ENCODE measurements around the gene MRPL18. TPM values are rescaled to one million over a fixed set of nuclear protein-coding genes. Genes with fewer than 3 reads are reported as not detected.

The MRPL18 gene
- total RNA-seq, 1 donor from 2014 or later = 53.0 TPM

DNA sequence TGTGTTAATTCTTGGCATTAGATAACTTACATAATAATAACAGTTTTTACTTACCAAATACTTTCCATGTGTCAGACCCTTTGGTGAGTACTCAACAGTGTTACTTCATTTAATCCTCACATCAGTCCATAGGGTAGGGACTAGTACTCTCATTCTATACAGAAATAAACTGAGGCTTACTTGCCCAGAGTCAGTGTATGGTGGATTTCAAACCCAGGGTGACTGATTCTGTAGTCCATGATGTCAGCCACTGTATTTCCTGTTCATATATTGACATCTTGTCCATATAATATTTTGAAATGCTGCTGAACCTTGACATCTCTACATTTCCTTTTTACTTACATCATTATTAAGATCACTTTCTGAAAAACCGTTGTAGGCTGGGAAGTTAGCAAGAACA, 7.3 kb downstream of the MRPL18 start:
- TF ChIP-seq, protein P1, sequence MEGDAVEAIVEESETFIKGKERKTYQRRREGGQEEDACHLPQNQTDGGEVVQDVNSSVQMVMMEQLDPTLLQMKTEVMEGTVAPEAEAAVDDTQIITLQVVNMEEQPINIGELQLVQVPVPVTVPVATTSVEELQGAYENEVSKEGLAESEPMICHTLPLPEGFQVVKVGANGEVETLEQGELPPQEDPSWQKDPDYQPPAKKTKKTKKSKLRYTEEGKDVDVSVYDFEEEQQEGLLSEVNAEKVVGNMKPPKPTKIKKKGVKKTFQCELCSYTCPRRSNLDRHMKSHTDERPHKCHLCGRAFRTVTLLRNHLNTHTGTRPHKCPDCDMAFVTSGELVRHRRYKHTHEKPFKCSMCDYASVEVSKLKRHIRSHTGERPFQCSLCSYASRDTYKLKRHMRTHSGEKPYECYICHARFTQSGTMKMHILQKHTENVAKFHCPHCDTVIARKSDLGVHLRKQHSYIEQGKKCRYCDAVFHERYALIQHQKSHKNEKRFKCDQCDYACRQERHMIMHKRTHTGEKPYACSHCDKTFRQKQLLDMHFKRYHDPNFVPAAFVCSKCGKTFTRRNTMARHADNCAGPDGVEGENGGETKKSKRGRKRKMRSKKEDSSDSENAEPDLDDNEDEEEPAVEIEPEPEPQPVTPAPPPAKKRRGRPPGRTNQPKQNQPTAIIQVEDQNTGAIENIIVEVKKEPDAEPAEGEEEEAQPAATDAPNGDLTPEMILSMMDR (conservative IDR thresholded peaks at IDR 0.05) = no peak
- Mint-ChIP-seq H3K27me3 (ENCODE audit: low read depth) (no peaks in the 10 kb centered on the region), H3K4me1 (no peaks in the 10 kb centered on the region), H3K27ac (ENCODE audit: unreplicated experiment) (no peak overlapping the region), H3K4me3 (no peak overlapping the region), H3K9me3 (no peaks in the 10 kb centered on the region), H3K36me3 (ENCODE audit: low read depth) (peaks cover 12% of the 10 kb centered on the region)
- no peak for DNase-seq (ENCODE audit: low read depth, low spot score)

DNA sequence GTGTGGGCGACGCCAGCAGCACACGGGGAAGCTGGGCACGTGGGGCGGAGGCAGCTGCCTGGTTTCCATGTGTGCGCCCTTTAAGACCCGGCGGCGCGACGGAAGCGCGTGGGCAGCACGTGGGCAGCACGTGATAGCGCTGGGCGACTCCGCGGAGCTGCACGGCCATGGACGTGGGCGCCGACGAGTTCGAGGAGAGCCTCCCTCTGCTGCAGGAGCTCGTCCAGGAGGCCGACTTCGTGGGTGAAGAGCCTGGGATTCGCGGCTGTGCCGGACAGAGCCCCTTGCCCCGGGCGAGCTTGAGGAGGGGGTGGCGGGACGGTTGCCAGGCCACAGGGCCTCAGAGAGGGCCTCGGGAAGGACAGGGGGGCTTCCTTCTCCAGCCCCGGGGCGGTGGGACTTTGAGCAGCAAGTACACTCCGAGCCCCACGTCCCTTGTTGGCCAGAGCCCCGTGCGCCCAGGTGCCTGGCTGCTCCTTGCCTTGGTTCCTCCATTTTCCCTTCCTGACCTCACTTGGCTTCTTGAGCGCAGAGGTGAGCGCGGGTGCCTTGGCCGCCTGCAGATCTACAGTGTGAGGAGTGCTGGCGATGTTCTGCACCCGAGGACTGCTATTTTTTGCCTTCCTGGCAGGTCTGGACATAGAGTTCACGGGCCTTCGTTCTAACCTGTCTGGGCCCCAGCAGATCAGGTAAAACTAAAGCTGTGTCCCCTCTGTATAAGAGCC, 10.0 kb downstream of the MRPL18 start, which contains the start of gene PNLDC1:
Gene PNLDC1, plus strand, starts transcription at position 136 of the 725 bp plus-strand sequence. Its CDS starts 32 bp downstream, at position 168.
- Mint-ChIP-seq H3K4me3 (no peak within 1 kb of the TSS), H3K4me1 (no peaks in the 10 kb centered on the region), H3K36me3 (ENCODE audit: low read depth) (peaks cover 12% of the 10 kb centered on the region), H3K27me3 (ENCODE audit: low read depth) (no peaks in the 10 kb centered on the region), H3K27ac (ENCODE audit: unreplicated experiment) (no peak within 1 kb of the TSS), H3K9me3 (no peaks in the 10 kb centered on the region)
- no peak for DNase-seq (ENCODE audit: low read depth, low spot score)
- TF ChIP-seq, protein P1 (conservative IDR thresholded peaks at IDR 0.05) = no peak

DNA sequence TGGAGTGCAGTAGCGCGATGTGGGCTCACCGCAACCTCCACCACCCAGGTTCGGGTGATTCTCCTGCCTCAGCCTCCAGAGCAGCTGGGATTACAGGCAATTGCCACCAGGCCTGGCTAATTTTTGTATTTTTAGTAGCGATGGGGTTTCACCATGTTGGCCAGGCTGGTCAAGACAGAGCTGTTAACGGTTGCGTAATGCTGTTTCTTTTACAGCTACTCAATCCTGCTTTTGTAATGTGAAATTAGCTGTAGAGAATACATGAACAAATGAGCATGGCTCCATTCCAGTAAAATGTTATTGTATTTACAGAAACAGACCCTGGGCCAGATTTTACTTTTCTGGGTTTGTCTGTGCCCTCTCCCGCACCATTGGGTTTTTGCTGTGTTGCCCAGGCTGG, 11.7 kb downstream of the MRPL18 start:
- H3K9me3 Mint-ChIP-seq = no peaks in the 10 kb centered on the region
- no peak overlapping the region for H3K27ac Mint-ChIP-seq (ENCODE audit: unreplicated experiment)
- no peaks in the 10 kb centered on the region for H3K4me1 Mint-ChIP-seq
- TF ChIP-seq, protein P1 (conservative IDR thresholded peaks at IDR 0.05) = no peak
- no peak overlapping the region for H3K4me3 Mint-ChIP-seq
- H3K36me3 Mint-ChIP-seq (ENCODE audit: low read depth) = peaks cover 12% of the 10 kb centered on the region
- H3K27me3 Mint-ChIP-seq (ENCODE audit: low read depth) = no peaks in the 10 kb centered on the region
- no peak for DNase-seq (ENCODE audit: low read depth, low spot score)

DNA sequence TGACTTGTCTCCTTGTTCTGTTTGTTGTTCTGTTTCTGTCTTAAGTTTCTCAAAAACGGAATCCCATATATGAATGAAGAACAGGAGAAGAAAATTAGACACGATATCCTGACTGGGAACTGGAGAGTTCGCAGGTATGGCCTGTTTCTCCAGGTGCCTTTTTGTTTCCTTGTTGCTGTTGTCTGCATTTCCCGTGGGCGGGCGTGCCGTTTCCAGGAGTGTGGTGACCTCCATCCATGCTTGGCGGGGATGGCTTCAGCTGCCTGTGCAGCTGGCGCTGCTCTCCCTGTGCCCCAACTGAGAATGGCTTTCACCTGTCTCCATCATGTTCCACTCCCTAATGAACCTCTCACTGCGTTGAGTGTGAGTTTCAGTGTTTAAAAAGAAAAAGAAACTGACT, 14.2 kb downstream of the MRPL18 start:
- no peak overlapping the region for H3K4me3 Mint-ChIP-seq
- H3K36me3 Mint-ChIP-seq (ENCODE audit: low read depth) = peaks cover 2% of the 10 kb centered on the region
- no peaks in the 10 kb centered on the region for H3K9me3 Mint-ChIP-seq
- H3K4me1 Mint-ChIP-seq = peaks cover 11% of the 10 kb centered on the region
- no peak for DNase-seq (ENCODE audit: low read depth, low spot score)
- TF ChIP-seq, protein P1 (conservative IDR thresholded peaks at IDR 0.05) = no peak
- H3K27ac Mint-ChIP-seq (ENCODE audit: unreplicated experiment) = peak overlapping the region; percentile 43
- no peaks in the 10 kb centered on the region for H3K27me3 Mint-ChIP-seq (ENCODE audit: low read depth)

DNA sequence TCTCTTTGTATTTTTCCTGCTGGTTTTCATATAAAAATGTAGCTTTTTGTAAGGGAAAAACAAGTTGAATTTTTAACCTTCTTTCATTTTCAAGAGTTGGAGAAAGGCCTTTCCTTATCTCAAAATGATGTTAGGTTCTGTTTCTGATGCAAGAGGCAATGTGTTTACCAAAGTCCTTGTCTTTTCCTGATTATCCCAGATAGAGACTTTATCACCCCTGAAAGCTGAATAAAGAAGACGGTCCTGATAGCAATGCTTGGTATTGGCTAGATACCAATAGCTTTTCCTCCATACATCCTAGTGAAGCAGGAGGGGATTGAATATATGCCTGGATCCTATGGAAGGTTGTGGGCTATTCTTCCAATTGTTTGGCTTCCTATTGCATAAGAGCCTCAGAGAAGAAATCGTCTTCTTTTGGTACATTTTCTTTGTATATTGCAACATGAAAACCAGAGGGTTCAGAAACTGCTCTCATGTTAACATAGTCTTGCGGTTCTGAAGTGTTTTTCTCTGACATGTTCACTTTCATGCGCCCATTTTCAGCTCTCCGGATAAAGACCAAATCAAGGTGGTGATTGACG, 15.3 kb downstream of the MRPL18 start:
- H3K9me3 Mint-ChIP-seq = no peaks in the 10 kb centered on the region
- TF ChIP-seq, protein P1 (conservative IDR thresholded peaks at IDR 0.05) = no peak
- H3K27me3 Mint-ChIP-seq (ENCODE audit: low read depth) = no peaks in the 10 kb centered on the region
- no peak for DNase-seq (ENCODE audit: low read depth, low spot score)
- no peak overlapping the region for H3K4me3 Mint-ChIP-seq
- peaks cover 16% of the 10 kb centered on the region for H3K4me1 Mint-ChIP-seq
- H3K27ac Mint-ChIP-seq (ENCODE audit: unreplicated experiment) = peak overlapping the region; percentile 27
- no peaks in the 10 kb centered on the region for H3K36me3 Mint-ChIP-seq (ENCODE audit: low read depth)
